ENCODE measurements around the gene SMARCD1.
A peak's percentile ranks its signal among the peaks of the same experiment; 100 is the strongest.
"Not testable (repeated sequence)": the region's sequence is repeated elsewhere in the genome, so short reads cannot be mapped to it uniquely, and the experiment has no call there.

The SMARCD1 gene

GRCh38 chr12:50078281-50078680 is 6.9 kb upstream of the SMARCD1 start:
- no peak for DNase-seq

GRCh38 chr12:50079771-50080170 is 5.4 kb upstream of the SMARCD1 start:
- no peak for DNase-seq

- no peak for DNase-seq
Observed at GRCh38 chr12:50081096-50081808, 3.9 kb upstream of the SMARCD1 start.

GRCh38 chr12:50082644-50083043 is 2.5 kb upstream of the SMARCD1 start:
- DNase-seq: no peak

- DNase-seq: no peak
Observed at GRCh38 chr12:50083301-50083700, 1.8 kb upstream of the SMARCD1 start.

- not testable (repeated sequence) for DNase-seq
Observed at GRCh38 chr12:50084409-50084774, 750 bp upstream of the SMARCD1 start.

- DNase-seq: no peak
Observed at GRCh38 chr12:50085615-50086072, 502 bp downstream of the SMARCD1 start.

GRCh38 chr12:50086148-50086547 is 1.0 kb downstream of the SMARCD1 start:
- DNase-seq: no peak

- no peak for DNase-seq
Observed at GRCh38 chr12:50087151-50087550, 2.0 kb downstream of the SMARCD1 start.

GRCh38 chr12:50087995-50088394 is 2.9 kb downstream of the SMARCD1 start:
- no peak for DNase-seq

GRCh38 chr12:50088577-50089335 is 3.6 kb downstream of the SMARCD1 start:
- DNase-seq: peak; percentile 50 to 58

GRCh38 chr12:50089730-50090129 is 4.6 kb downstream of the SMARCD1 start:
- no peak for DNase-seq

- DNase-seq: no peak
Observed at GRCh38 chr12:50090391-50090790, 5.2 kb downstream of the SMARCD1 start.

- no peak for DNase-seq
Observed at GRCh38 chr12:50097952-50098351, 12.8 kb downstream of the SMARCD1 start.

- no peak for DNase-seq
Observed at GRCh38 chr12:50099302-50100008, 14.3 kb downstream of the SMARCD1 start.

GRCh38 chr12:50100561-50100960 is 15.4 kb downstream of the SMARCD1 start:
- DNase-seq: no peak

GRCh38 chr12:50101663-50102062 is 16.5 kb downstream of the SMARCD1 start:
- DNase-seq: peak; percentile 19 to 39

GRCh38 chr12:50102131-50102531 is 17.0 kb downstream of the SMARCD1 start:
- DNase-seq: no peak

GRCh38 chr12:50102646-50103309 is 17.6 kb downstream of the SMARCD1 start:
- DNase-seq: peak; percentile 80 to 89

GRCh38 chr12:50103351-50103750 is 18.2 kb downstream of the SMARCD1 start:
- DNase-seq: no peak

- DNase-seq: peak; percentile 22 to 54
Observed at GRCh38 chr12:50103767-50104321, 18.7 kb downstream of the SMARCD1 start, which contains the start of gene GPD1. GPD1 (plus strand) TSS chr12:50104008; CDS start chr12:50104051, 43 bp downstream.
